ENCODE measurements around the gene ZNF511.
"Not testable (repeated sequence)": the region's sequence is repeated elsewhere in the genome, so short reads cannot be mapped to it uniquely, and the experiment has no call there.

The ZNF511 gene

DNA sequence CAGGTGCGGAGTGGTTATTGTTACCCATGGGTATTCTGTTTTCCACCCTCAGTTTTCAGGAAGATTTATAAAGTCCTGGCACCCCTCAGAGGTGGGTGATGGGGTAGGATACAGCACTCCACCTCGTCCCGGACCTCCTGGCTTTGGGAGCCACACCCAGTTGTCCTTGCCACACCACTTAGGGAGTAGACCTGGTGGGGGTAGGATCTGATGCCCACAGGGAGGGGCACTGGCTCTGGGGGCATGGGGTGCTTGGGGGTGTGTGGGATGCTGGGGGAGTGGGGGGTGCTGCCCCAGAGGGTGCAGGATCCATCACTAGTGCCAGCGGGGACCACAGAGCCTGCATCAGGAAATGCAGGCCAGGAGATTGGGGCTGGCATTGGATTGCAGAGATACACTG lies 4.5 kb downstream of the ZNF511 start:
- DNase-seq: no peak

DNA sequence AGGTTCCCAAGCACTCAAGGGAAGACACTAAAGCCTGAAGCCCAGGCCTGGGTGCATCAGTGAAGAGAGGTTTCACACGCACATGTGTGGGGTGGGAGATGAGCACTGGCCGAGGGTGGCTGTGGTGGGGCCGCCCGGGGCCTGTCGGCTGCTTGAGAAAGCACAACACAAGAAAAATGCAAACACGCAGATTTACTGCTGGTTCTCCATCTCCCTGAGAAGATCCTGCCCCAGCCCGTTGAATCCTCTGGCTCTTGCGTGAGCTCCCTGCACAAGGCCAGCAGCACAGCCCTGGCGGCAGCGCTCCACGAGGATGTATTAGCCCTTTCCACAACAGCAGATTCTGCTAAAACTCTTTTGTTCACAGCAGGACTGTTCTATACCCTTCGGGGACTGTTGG lies 6.2 kb downstream of the ZNF511 start:
- no peak for DNase-seq

DNA sequence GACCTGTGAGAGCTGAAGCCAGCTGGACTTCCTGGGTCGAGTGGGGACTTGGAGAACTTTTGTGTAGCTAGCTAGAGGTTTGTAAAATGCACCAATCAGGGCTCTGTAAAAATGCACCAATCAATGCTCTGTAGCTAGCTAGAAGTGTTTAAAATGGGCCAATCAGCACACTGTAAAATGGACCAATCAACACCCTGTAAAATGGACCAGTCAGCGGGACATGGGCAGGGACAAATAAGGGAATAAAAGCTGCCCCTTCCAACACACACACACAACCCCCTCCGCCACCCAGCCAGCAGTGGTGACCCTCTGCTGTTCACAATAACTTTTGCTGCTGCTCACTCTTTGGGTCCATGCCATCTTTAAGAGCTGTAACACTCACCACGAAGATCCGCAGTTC lies 7.1 kb downstream of the ZNF511 start:
- DNase-seq: no peak

DNA sequence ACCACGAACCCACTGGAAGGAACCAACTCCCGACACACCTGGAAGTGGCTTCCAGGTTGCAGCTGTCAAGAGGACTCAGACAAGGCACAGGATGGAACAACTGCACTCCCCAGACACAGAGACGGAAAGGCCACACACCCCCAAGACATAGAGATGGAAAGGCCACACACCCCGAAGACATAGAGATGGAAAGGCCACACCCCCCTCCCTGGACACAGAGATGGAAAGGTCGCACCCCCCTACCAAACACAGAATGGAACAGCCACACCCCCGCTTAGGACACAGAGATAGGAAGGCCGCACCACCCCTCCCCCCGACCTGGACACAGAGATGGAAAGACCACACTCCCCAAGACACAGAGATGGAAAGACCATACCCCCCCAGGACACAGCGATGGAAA lies 7.6 kb downstream of the ZNF511 start:
- no peak for DNase-seq

DNA sequence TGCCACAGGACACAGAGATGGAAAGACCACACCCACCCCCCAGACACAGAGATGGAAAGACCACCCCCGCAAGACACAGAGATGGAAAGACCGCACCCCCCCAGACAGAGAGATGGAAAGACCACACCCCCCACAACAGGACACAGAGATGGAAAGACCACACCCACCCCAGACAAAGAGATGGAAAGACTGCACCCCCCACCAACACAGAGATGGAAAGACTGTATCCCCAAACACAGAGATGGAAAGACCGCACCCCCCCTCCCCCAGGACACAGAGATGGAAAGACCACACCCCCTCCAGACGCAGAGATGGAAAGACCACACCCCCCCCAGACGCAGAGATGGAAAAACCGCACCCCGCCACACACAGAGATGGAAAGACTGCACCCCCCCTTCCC lies 8.0 kb downstream of the ZNF511 start:
- no peak for DNase-seq

DNA sequence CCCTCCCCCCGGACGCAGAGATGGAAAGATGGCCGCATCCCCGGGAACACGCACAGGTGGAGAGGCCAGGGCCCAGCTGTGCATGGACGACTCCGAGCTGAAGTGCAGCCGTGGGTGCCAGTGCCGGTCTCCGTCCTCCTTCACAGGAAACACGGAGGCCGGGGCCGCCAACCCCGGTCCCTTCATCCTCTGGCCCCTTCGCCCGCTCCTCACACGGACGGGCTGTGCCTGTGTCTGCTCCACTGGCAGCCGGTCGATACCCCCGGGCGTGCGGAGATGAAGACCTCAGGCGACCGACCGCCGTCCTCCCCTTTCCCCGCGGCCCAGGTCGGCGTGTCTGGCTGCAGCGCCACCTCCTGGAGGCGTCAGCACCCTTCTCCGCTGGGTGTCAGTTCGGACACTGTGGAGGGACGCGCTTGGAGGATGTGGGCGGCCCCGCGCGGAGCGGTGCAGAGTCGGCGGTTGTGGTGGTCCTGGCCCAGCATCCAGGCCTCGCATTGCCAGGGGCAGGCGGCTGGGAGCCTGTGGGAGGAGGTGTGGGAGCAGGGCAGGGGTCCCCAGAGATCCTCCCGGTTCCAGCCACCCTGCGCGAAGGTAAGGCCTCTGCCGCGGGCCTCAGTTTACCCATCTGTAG lies 9.9 kb downstream of the ZNF511 start:
- peak in 20 of 58 donors; percentile 9 to 66 (median 28) for DNase-seq

DNA sequence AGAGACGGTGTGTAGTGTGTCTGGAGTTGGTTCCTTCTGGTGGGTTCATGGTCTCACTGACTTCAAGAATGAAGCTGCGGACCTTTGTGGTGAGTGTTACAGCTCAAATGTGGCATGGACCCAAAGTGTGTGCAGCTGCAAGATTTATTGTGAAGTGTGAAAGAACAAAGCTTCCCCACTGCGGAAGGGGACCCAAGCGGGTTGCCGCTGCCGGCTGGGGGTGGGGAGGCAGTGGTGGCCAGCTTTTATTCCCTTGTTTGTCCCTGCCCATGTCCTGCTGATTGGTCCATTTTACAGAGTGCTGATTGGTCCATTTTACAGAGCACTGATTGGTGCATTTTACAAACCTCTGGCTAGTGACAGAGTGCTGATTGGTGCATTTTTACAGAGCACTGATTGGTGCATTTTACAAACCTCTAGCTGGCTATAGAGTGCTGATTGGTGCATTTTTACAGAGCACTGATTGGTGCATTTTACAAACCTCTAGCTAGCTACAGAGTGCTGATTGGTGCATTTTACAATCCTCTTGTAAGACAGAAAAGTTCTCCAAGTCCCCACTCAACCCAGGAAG lies 12.2 kb downstream of the ZNF511 start:
- DNase-seq: not testable (repeated sequence)

DNA sequence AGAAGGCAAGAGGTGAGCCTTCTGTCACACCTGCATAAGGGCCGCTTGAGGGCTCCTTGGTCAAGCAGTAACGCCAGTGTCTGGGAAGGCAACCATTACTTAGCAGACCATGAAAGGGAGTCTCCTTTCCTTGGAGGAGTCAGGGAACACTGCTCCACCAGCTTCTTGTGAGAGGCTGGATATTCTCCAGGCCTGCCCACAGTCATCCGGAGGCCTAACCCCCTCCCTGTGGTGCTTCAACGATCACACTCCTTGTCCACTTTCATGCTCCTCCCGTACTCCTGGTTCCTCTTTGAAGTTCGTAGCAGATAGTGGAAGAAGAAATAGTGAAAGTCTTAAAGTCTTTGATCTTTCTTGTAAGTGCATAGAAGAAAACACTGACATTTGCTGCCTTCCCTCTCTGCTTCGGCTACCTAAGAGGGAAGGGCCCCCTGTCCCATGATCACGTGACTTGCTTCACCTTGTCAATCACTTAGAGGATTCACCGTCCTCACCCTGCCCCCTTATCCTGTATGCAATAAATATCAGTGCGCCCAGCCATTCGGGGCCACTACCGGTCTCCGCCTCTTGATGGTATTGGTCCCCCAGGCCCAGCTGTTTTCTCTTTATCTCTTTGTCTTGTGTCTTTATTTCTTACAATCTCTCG lies 13.5 kb downstream of the ZNF511 start:
- DNase-seq: not testable (repeated sequence)

DNA sequence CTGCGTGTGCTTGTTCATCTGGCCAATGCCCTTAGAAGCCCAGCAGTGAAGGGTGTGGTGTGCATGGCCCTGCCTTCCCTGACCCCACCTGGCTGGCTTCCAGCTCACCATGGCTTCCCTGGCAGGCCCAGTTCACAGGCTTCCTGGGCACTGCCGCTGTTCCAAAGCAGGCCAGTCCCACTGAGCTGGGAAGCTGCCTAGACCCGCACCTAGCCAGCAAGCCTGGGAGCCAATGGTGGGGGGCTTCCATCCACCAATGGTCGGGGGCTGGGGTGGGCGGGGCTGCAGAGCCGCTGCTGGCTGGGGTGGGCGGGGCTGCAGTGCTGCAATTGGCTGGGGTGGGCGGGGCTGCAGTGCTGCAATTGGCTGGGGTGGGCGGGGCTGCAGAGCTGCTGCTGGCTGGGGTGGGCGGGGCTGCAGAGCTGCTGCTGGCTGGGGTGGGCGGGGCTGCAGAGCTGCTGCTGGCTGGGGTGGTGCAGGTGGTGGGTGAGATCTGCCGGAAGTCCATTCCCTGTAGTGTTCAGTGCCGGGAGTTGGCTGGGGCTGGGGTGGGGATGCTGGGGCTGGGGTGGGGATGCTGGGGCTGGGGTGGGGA lies 15.6 kb downstream of the ZNF511 start:
- DNase-seq: peak in 26 of 58 donors; percentile 18 to 79 (median 44)

DNA sequence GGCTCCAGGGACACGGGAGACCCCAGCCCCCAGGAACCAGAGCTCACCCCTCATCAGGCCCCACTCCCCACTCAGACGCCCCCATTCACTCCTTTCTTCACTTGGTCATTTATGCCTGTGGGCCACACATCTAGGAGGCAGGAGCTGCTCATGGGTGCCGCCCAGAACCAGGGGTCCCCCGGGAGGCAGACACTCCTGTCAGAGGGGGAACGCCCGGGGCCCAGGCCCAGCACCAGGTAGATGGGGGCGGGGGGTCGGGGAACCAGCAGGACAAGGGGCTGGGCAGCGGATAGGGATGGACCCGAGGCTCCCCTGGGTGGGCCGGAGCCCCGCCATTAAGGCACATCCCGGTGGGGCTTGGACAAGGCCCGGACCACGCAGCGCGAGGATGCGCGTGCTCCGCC lies 16.1 kb downstream of the ZNF511 start:
- no peak for DNase-seq

DNA sequence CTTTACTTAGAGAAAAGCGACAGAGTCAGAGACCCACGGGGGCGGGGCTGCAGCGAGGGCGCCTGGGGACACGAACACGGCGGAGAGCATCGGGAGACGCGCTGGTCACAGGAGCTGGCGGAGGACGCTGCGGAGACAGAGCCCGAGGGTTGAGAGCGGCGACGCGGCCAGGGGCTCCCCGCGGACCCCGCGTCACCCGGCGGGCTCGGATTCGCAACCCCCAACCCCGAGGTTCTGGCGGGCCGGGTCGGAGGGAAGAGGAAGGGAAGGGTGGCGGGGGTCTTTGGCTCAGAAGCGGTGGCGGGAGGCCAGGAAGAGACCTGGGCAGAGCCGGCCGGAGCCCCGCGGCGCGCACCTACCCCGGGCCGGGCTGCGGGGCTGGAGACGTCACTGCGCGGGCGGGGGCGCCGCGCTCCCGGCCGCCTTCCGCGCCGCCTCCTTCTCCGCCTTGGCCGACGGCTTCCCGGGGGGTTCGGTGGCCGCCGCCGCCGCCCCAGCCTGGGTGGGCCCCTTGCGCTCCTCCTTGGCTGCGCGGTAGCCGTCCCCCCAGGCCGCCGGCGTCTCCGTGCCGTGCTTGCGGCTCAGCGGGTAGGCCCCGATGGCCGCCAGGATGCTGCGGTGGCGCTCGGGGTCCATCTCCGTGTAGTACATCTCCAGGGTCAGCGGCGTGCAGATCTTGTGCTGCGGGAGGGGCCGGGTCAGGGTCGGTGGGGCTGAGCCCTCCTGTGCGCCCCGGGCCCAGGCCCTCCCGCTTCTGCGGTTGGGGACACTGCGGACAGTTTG lies 16.9 kb downstream of the ZNF511 start:
- no peak for DNase-seq

DNA sequence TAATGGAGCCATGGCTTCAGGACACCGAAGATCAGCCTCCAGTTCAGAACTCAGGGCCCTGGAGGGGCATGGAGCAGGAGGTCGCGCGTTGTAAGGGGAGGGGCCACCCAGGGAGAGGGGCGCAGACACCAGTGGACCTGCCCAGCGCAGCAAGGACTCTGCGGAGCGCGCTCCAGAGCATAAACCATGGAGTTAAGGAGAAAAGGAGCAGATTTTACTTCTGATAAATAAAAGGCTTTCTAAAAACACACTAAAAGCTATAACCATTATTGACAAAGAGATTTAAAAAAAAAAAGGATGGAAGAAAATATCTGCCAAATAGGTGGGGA lies 17.5 kb downstream of the ZNF511 start:
- DNase-seq: no peak

DNA sequence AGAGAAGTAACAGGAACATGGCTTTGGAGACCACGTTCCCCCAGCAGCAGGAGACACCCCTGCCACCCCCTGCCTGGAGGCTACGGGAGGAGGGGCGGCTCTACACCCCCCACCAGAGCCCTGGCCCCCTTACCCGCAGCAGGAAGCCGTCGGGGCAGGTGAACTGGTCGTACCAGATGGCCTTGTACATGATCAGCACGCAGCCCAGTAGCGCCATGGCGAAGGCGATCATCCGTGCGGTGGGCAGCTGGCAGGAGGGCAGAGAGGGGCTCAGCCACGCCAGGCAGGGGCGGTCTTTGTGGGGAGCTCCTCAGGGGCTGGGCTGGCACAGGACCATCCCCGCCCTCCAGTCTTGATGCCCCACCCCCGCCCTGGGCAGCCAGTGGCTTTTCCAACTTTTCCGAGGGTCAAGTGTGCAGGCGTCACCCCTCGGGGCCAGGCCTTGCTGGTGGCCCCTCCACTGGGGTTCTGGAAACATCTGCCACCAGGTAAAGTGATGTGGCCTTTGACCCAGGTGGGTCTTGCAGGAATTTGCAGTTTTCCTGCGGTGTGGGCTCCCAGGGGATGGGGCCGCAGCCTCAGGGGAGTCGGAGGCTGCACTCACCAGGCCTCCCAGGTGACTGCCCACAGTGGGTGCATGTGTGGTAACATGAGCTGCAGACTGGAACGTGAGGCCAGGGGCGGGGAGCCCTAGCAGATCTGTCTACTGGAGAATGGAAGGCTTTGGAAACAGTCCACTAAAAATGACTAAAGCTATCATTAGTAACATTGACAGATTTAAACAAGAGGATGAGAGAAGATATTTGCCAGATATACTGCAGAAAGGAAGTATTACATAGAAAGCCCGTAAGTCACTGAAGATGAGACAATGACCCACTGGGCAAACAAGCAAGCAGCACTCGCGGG lies 18.3 kb downstream of the ZNF511 start:
- DNase-seq: peak in 1 of 58 donors; percentile 14

DNA sequence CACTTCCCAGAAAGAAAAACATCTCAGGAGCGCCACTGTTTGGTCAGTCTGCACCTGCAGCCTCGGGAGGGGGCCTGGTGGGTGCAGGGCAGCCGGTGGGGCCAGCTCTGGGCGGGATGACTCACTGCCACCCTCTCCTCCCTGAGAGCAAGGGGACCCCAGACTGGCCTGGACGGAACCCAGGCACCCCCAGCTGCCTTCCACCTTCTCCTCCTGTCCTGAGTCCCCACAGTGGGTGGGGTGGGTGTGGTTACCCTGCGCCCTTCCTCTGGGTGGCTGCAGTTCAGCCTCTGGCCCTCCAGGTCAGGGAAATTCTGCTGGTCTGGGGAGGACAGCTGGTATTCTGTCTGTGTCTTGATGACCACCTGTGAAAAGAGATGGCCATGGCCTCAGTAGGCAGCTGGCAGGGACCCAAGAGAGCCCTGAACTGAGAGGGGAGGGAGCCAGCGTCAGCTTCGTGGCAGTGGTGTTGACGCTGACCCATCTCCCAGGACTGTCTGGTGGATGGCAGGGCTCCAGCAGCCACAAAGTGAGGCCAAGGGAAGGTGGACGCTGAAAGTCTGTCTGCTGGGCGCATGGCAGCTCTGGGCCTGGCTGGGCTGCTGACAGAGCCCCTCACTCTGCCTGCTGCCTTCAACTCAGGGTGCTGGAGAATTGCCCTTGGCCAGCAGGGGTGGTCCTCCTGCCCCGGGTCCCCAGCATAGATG lies 19.1 kb downstream of the ZNF511 start:
- DNase-seq: no peak

DNA sequence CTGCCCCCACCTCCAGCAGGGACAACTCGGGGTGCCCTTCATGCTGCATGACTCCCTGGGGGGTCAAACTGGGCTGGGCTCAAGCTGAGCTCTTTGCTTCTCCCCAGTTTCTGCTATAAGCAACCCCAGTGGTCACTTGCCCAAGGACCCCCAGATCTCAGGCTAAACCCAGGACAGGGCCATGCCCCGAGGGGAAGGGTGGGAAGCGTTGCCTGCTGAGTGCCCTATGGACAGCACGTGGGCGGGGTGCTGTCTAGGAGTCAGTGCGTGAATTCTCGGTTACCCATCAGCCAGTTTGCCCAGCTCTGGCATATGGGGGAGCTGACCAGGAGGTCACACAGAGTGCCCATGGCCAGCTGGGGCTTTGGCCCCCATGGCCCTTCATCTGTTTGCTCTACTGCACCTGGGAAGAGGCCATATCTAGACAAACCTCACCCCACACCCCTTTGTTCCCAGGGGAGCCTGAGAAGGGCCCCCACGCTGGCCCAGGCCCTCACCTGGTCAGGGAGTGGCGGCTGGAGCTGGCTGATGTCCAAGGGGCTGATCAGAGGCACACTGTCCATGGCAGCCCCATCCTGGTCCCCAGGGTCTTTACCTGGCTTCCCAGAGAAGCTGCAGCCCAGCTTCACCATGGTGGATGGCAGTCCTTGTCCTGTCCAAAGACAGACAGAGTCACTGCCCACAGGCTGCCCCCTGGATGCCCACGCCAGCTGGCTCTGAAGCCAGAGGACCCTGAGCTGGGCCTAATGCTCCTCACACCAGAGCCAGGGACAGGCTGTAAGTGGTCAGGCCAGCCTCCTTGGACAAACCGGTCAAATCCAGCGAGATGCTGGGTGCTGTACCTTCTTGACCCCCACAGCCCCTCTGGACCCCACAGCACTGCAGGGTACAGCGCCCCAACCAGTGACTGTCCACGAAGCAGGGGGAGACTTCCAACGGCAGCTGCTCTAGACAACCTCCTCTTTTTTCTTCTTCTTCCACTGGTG lies 19.9 kb downstream of the ZNF511 start:
- no peak for DNase-seq

DNA sequence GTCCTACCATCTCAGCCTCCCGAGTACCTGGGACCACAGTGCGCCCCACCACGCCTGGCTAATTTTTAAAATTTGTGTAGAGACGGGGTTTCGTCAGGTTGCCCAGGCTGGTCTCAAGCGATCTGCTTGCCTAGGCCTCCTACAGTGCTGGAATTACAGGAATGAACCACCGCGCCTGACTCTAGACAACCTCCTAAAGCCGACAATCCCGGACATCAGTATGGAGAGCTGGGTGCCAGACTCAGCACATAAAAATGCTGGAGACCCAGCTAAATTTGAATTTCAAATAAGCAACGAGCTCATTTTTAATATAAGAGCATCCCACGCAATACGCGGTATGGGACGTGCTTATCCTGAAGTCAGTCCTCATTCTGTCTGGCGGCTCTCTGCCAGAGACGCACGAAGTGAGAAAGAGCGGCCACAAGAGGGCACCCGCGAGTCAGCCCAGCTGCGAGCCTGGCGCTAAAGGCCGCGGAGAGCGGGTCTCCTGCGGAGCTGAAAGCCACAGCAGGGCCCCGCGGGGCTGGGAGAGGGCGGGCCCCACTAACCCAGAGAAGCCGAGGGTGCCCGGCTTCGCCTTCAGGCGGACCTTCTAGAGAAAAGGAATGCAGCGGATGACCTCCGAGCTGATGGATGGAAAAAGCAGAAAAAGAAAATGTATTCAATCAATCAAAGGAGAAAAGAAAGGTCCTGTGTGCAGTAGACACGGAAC lies 20.9 kb downstream of the ZNF511 start:
- peak in 57 of 58 donors; percentile 21 to 92 (median 73) for DNase-seq

DNA sequence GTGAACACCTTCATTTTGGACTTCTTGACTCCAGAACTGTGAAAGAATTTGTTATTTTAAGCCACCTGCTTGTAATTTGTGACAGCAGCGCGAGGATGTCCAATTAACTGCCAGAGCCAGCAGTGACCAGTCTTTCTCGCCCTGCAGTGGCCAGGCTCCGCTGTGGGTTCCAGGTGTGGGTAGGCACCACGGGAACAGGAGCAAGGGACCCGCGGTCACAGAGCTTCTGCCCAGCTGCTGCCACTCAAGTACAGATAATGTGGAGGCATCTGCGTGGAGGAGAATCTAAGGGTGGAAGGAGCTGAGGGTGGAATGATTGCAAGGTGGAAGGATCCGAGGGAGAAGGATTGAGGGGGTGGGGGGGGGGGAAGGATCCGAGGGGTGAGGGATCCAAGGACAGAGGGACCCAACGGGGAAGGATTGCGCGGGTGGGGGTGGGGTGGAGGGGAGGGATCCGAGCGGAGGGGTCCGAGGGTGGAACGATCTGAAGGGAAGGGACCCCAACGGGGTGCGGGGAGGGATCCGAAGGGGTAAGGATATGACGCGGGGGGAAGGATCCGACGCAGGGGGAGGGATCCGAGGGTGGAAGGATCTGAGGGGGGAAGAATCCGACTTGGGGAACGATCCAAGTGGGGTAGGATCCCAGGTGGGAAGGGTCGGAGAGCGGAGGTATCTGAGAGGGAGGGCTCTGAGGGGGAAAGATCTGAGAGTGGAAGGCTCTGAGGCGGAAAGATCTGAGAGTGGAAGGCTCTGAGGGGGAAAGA lies 24.4 kb downstream of the ZNF511 start:
- DNase-seq: no peak
